HK-2 (cell line): ENCODE data around the gene ZFHX3.
A peak's percentile ranks its signal among the peaks of the same experiment; 100 is the strongest.

ENCODE experiments used
- DNase-seq: peaks from one replicate; pipeline ENCODE4 v3.0.0-alpha.2; 2018; ENCODE audit not compliant: unreplicated experiment

Gene ZFHX3

GRCh38 chr16:73067671-73068540, 20.0 kb upstream of the ZFHX3 start:
- no peak for DNase-seq

GRCh38 chr16:73066927-73067670, 19.2 kb upstream of the ZFHX3 start:
- DNase-seq, result no peak

- DNase-seq, result no peak
These were observed 18.5 kb upstream of the ZFHX3 start for GRCh38 chr16:73066331-73066926.

GRCh38 chr16:73065632-73066330, 17.9 kb upstream of the ZFHX3 start:
- DNase-seq, result no peak

- no peak for DNase-seq
These were observed 17.1 kb upstream of the ZFHX3 start for GRCh38 chr16:73064994-73065545.

- no peak for DNase-seq
These were observed 16.5 kb upstream of the ZFHX3 start for GRCh38 chr16:73064212-73064993.

- DNase-seq, result no peak
These were observed 15.9 kb upstream of the ZFHX3 start for GRCh38 chr16:73063854-73064211.

- DNase-seq, result no peak
These were observed 15.1 kb upstream of the ZFHX3 start for GRCh38 chr16:73062743-73063733.

GRCh38 chr16:73062001-73062616, 14.2 kb upstream of the ZFHX3 start:
- no peak for DNase-seq

- no peak for DNase-seq
These were observed 13.1 kb upstream of the ZFHX3 start for GRCh38 chr16:73060892-73061490.

GRCh38 chr16:73059779-73060615, 12.1 kb upstream of the ZFHX3 start:
- no peak for DNase-seq

- peak; percentile 59 for DNase-seq
These were observed 10.9 kb upstream of the ZFHX3 start for GRCh38 chr16:73058616-73059409.

- DNase-seq, result peak; percentile 64
These were observed 10.3 kb upstream of the ZFHX3 start for GRCh38 chr16:73058221-73058615.

- peak; percentile 47 for DNase-seq
These were observed 9.6 kb upstream of the ZFHX3 start for GRCh38 chr16:73057291-73058210.

- DNase-seq, result no peak
These were observed 9.0 kb upstream of the ZFHX3 start for GRCh38 chr16:73056921-73057290.

GRCh38 chr16:73056448-73056847, 8.5 kb upstream of the ZFHX3 start:
- no peak for DNase-seq
